Measurements from ENCODE around the gene NIT2.

DNA sequence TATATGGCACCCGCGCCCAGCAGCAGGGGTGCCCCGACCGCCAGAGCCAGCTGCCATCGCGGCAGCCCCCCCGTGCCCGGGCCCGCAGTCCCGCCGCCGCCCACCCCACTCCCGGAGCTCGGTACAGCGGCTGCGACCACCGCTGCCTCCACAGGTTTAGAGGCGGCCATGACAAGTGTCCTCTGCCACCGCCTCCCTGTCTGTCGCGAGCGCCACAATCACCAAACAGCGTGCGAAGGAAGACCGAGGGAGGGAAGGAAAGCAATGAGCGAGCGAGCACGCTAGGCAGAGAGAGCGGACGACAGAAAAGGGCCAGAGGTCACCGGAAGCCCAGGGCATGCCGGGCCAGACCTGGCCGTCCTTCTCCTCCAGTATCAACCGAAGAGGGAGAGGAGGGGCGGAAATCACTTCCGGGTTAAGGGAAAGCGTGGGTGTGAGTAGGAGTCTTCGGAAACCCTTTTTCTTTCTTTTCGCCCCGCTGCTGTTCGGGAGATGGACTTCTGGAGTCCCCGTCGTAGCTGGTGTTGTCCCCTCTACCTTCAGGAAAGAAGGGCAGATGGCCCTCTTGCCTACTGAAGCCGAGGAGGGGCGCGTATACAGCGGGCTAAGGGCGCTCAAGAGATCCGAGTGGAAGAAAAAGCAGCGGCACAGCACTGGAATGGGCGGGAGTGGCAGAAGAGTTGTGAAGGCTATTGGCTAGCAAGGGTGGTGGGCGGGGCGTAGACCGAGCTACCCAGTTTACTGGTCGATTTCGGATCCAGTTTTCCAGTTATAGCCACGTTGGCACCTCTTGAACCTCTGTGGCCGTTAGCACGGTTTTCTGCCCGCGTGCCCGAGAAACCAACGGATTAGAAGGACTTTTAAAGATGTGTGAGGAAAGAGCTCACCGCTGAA lies 66.5 kb downstream of the NIT2 start, which contains the start of the genes LNP1 and TOMM70:
- TF ChIP-seq, protein P1, sequence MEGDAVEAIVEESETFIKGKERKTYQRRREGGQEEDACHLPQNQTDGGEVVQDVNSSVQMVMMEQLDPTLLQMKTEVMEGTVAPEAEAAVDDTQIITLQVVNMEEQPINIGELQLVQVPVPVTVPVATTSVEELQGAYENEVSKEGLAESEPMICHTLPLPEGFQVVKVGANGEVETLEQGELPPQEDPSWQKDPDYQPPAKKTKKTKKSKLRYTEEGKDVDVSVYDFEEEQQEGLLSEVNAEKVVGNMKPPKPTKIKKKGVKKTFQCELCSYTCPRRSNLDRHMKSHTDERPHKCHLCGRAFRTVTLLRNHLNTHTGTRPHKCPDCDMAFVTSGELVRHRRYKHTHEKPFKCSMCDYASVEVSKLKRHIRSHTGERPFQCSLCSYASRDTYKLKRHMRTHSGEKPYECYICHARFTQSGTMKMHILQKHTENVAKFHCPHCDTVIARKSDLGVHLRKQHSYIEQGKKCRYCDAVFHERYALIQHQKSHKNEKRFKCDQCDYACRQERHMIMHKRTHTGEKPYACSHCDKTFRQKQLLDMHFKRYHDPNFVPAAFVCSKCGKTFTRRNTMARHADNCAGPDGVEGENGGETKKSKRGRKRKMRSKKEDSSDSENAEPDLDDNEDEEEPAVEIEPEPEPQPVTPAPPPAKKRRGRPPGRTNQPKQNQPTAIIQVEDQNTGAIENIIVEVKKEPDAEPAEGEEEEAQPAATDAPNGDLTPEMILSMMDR (conservative IDR thresholded peaks at IDR 0.05 in 1 of 2, IDR thresholded peaks at IDR 0.05 in 1 of 2; ENCODE audit: extremely low read depth in 1 of 2, insufficient read depth in 1 of 2, low read depth in 1 of 2, low read length in 2 of 2) = no peak
- no peak for TF ChIP-seq EZH2 (IDR thresholded peaks at IDR 0.05; ENCODE audit: borderline replicate concordance, low read length)

All from mammary epithelial cell (primary cell).